ENCODE measurements around the gene BASP1. TPM values are rescaled to one million over a fixed set of nuclear protein-coding genes. Genes with fewer than 3 reads are reported as not detected.
"Not testable (repeated sequence)": the region's sequence is repeated elsewhere in the genome, so short reads cannot be mapped to it uniquely, and the experiment has no call there.

BASP1 gene
- total and polyA plus RNA-seq, 2 experiments from 2014 or later, result 87.5 to 114 TPM

GRCh38 chr5:17190799-17191391 lies 26.5 kb upstream of the BASP1 start (continued):
- TF ChIP-seq REST (IDR thresholded peaks at IDR 0.05; ENCODE audit: unreplicated experiment) (no peak), ZNF331 (CRISPR knock-in tag; IDR thresholded peaks at IDR 0.05; ENCODE audit: low read depth) (no peak)

- not testable (repeated sequence) for H3K27me3 Mint-ChIP-seq (ENCODE audit: insufficient read depth, low read depth, poor library complexity); H3F3A ChIP-seq (replicated peaks; ENCODE audit: low read depth); ATAC-seq; H3K4me2 ChIP-seq; H2AFZ ChIP-seq; H3K27ac Mint-ChIP-seq; H3K4me3 ChIP-seq; DNase-seq (ENCODE audit: low spot score); H3K4me3 Mint-ChIP-seq; H3K36me3 Mint-ChIP-seq (ENCODE audit: low read depth); H3K9me2 ChIP-seq (ENCODE audit: insufficient read depth); H3K9me3 Mint-ChIP-seq; H4K20me1 ChIP-seq (replicated peaks; ENCODE audit: insufficient read depth); H3K36me3 ChIP-seq (ENCODE audit: insufficient read depth); H3K79me2 ChIP-seq (replicated peaks; ENCODE audit: insufficient read depth); H3K27ac ChIP-seq (ENCODE audit: low read depth); H3K27me3 ChIP-seq (ENCODE audit: insufficient read depth)
- peaks cover 14% of the 10 kb centered on the region; the same call in 2 of the 3 replicates for H3K4me1 Mint-ChIP-seq
- peaks cover 13% of the 10 kb centered on the region for H3K4me1 ChIP-seq (ENCODE audit: insufficient read depth)
These were observed 25.9 kb upstream of the BASP1 start for GRCh38 chr5:17191574-17191973.

DNA sequence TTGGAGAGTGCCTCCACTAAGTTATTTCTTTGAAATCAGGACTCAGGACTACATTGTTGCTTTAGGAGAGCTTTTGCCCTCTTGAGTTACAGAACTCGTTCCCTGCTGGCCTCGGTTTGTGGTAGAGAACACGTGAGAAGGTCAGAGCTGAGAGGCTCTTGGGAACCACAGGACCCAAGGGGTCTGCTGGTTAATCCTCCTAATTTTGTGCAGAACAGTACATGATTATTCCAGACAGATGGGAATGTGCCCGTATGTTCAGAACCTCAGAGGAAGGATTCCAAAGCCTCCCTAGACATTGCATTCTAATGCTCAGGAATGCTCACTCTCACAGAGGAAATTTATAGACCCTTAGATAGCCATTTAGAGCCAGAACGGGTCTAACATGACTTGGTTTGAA lies 25.2 kb upstream of the BASP1 start:
- peaks cover 4% of the 10 kb centered on the region; the same call in 2 of the 3 replicates for H3K9me3 Mint-ChIP-seq
- no peaks in the 10 kb centered on the region for H3K27me3 Mint-ChIP-seq (ENCODE audit: insufficient read depth, low read depth, poor library complexity)
- H3K4me3 ChIP-seq, result no peak overlapping the region
- no peaks in the 10 kb centered on the region for H3F3A ChIP-seq (replicated peaks; ENCODE audit: low read depth)
- H3K4me3 Mint-ChIP-seq, result no peak overlapping the region
- TF ChIP-seq JUNB (IDR thresholded peaks at IDR 0.05; ENCODE audit: unreplicated experiment), result no peak
- TF ChIP-seq REST (IDR thresholded peaks at IDR 0.05; ENCODE audit: unreplicated experiment), result no peak
- peaks cover 14% of the 10 kb centered on the region; the same call in 2 of the 3 replicates for H3K4me1 Mint-ChIP-seq
- no peaks in the 10 kb centered on the region for H3K36me3 ChIP-seq (ENCODE audit: insufficient read depth)
- H3K4me1 ChIP-seq (ENCODE audit: insufficient read depth), result peaks cover 13% of the 10 kb centered on the region
- peaks cover 4% of the 10 kb centered on the region; the same call in 2 of the 3 replicates for H3K36me3 Mint-ChIP-seq (ENCODE audit: low read depth)
- DNase-seq (ENCODE audit: low spot score) (no peak), ATAC-seq (no peak)
- H3K79me2 ChIP-seq (replicated peaks; ENCODE audit: insufficient read depth), result no peaks in the 10 kb centered on the region
- no peaks in the 10 kb centered on the region for H3K27me3 ChIP-seq (ENCODE audit: insufficient read depth)
- H3K9me2 ChIP-seq (ENCODE audit: insufficient read depth), result no peaks in the 10 kb centered on the region
- H3K27ac ChIP-seq (ENCODE audit: low read depth), result no peak overlapping the region
- no peak overlapping the region for H3K4me2 ChIP-seq
- no peak overlapping the region for H2AFZ ChIP-seq
- H3K27ac Mint-ChIP-seq, result no peak overlapping the region
- H4K20me1 ChIP-seq (replicated peaks; ENCODE audit: insufficient read depth), result no peaks in the 10 kb centered on the region

All from GM23338 (cell line).